Measurements from ENCODE around the gene RNGTT.

RNGTT gene

GRCh38 chr6:88623531-88623930 lies 339.9 kb downstream of the RNGTT start:
- in situ Hi-C loops (cut with MboI; ENCODE audit: low sequenced_read_pairs) = no loop called here

DNA sequence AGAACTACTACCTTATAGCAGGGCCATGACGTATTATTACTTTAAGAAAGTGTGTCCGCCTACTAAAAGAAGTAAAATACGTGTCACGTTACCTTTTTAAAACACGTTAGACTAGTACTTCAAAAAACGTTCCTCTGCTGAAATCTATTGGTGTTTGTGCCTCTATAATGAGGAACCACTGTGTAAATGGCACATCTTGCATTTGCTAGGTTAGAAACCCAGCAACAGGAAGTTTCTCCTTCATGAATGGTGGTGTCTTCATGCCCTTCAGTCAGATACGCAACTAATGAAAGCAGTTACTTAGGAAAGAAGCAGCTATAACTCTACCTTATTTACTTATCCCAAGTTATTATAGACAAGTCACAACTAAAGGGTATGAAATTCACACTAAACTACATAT lies 343.5 kb downstream of the RNGTT start:
- in situ Hi-C loops (cut with MboI; ENCODE audit: low sequenced_read_pairs) = no loop called here

GRCh38 chr6:88616380-88616779 lies 347.0 kb downstream of the RNGTT start:
- in situ Hi-C loops (cut with MboI; ENCODE audit: low sequenced_read_pairs) = no loop called here

GRCh38 chr6:88614316-88614877 lies 349.0 kb downstream of the RNGTT start:
- in situ Hi-C loops (cut with MboI; ENCODE audit: low sequenced_read_pairs) = no loop called here

GRCh38 chr6:88612631-88613030 lies 350.8 kb downstream of the RNGTT start:
- in situ Hi-C loops (cut with MboI; ENCODE audit: low sequenced_read_pairs) = no loop called here

- in situ Hi-C loops (cut with MboI; ENCODE audit: low sequenced_read_pairs) = no loop called here
These were observed 351.7 kb downstream of the RNGTT start for GRCh38 chr6:88611721-88612120.

GRCh38 chr6:88609983-88610382 lies 353.4 kb downstream of the RNGTT start:
- in situ Hi-C loops (cut with MboI; ENCODE audit: low sequenced_read_pairs) = no loop called here

DNA sequence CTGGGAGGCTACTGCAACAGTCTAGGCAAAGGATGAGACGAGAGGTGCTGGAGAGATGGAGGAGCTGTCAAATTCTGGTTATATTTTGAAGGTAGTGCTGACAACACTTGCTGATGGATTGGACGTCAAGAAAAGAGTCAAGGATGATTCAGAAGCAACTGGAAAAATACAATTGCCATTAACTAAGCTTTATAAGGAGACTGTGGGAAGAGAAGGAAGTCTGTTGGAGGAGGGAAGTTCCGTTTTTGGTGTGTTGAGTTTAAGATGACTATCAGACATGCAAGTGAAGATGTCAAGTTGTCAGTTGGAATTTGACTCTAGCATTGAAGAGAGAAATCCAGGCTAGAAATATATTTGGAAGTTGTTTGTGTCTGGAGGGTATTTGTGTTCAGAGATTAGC lies 358.1 kb downstream of the RNGTT start:
- in situ Hi-C loops (cut with MboI; ENCODE audit: low sequenced_read_pairs) = no loop called here

DNA sequence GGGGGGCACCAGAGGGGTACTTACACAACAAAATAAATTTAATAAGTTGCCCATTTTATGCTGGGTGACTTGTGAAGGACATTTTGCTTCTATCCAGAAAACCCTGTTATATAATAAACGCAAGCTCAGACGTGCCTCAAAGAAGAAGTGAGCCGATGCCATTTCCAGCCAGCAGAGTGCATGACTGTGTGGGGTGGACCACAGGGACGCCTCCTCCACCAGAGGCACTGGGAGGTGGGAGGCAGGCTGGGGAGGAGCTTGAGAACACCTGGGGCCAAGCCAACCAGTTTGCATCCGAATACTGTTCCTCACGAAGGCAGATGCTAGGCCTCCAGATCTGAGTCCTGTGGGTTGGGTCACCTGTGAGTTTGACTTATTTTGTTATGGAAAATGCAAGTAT lies 363.8 kb downstream of the RNGTT start:
- in situ Hi-C loops (cut with MboI; ENCODE audit: low sequenced_read_pairs) = no loop called here

GRCh38 chr6:88596801-88597200 lies 366.6 kb downstream of the RNGTT start:
- in situ Hi-C loops (cut with MboI; ENCODE audit: low sequenced_read_pairs) = no loop called here

GRCh38 chr6:88588938-88589337 lies 374.5 kb downstream of the RNGTT start:
- in situ Hi-C loops (cut with MboI; ENCODE audit: low sequenced_read_pairs) = no loop called here

- in situ Hi-C loops (cut with MboI; ENCODE audit: low sequenced_read_pairs) = no loop called here
These were observed 376.3 kb downstream of the RNGTT start for GRCh38 chr6:88587150-88587520.

- in situ Hi-C loops (cut with MboI; ENCODE audit: low sequenced_read_pairs) = no loop called here
These were observed 376.9 kb downstream of the RNGTT start for GRCh38 chr6:88586371-88587149.

- in situ Hi-C loops (cut with MboI; ENCODE audit: low sequenced_read_pairs) = no loop called here
These were observed 378.1 kb downstream of the RNGTT start for GRCh38 chr6:88585276-88585692.

DNA sequence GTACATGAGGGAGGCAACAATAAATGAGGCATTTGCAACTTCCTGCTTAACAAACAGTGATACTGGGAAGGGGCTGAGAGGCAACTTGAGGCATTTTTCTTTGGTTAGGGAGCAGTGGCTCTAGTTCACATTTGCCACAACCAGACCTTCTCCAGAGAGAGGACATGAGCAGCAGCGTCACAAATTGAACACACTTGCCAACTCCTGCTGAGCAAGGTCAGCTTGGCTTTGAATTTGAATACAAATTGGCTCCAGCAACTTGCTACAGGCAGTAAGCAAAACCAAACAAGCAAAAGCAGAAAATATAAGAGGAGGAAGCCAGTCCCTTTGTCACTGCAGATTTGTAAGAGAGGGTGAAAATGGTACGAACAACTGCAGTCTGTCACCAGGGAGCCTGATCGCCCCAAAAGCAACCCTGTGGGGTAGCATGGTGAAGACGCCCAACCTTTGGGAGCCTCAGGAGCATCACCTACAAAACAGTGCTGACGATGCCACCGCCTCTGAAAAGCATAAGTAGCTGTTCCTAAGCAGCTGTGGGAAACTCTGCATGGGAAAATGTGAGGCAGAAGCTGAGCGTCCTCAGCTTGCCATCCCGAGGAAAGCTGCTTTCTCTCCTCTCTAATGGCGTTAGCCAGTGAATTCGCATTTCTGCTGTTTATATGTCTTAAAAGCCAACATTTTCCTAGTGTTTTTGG lies 378.7 kb downstream of the RNGTT start:
- in situ Hi-C loops (cut with MboI; ENCODE audit: low sequenced_read_pairs) = no loop called here

- in situ Hi-C loops (cut with MboI; ENCODE audit: low sequenced_read_pairs) = no loop called here
These were observed 386.0 kb downstream of the RNGTT start for GRCh38 chr6:88577461-88577860.

GRCh38 chr6:88575536-88575935 lies 387.9 kb downstream of the RNGTT start:
- in situ Hi-C loops (cut with MboI; ENCODE audit: low sequenced_read_pairs) = no loop called here

DNA sequence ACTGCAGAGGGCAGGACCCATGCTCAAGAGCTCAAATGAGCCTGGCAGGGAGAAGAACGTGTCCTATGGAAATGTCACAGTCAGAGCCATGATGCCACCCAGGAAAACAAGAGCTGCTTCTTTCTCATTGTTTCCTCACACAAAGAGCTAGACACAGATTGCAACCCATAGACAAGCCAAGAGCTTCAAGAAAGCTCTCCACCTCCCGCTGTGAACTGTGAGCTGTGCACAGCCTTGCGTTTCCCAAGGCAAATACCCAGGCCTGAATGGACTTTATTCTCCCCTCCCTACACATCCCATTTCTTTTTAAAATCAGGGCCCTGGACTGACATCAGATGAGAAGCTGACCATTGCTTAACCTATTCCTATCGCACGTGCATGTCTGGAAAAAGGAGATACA lies 388.8 kb downstream of the RNGTT start:
- in situ Hi-C loops (cut with MboI; ENCODE audit: low sequenced_read_pairs) = no loop called here

GRCh38 chr6:88574031-88574430 lies 389.4 kb downstream of the RNGTT start:
- in situ Hi-C loops (cut with MboI; ENCODE audit: low sequenced_read_pairs) = no loop called here

GRCh38 chr6:88573561-88573960 lies 389.9 kb downstream of the RNGTT start:
- in situ Hi-C loops (cut with MboI; ENCODE audit: low sequenced_read_pairs) = no loop called here

- in situ Hi-C loops (cut with MboI; ENCODE audit: low sequenced_read_pairs) = no loop called here
These were observed 390.8 kb downstream of the RNGTT start for GRCh38 chr6:88572449-88573139.

- in situ Hi-C loops (cut with MboI; ENCODE audit: low sequenced_read_pairs) = no loop called here
These were observed 393.5 kb downstream of the RNGTT start for GRCh38 chr6:88569959-88570358.

Data from HL-60/S4 treated with phorbol 12-myristate 13-acetate at 8.2 ng/mL for 4 days and 3 days (cell line).